Nephron (organoid): Measurements from ENCODE around the gene ADGRL3.

Experiments used
- H3K27ac Mint-ChIP-seq, 3 experiments: 2 replicates each; pipeline ENCODE4 v1.8.0; 2020; ENCODE audit warnings: mixed read lengths in 3 of 3, mild to moderate bottlenecking in 2 of 3, moderate library complexity in 1 of 3
- H3K27me3 Mint-ChIP-seq: 2 replicates; pipeline ENCODE4 v1.8.0; 2021; ENCODE audit warnings: low read depth, mild to moderate bottlenecking, moderate library complexity, mixed read lengths
- H3K36me3 Mint-ChIP-seq: 2 replicates; pipeline ENCODE4 v1.8.0; 2020; ENCODE audit warnings: low read depth, mixed read lengths
- H3K4me1 Mint-ChIP-seq: 2 replicates; pipeline ENCODE4 v1.8.0; 2020; ENCODE audit warnings: mixed read lengths
- H3K4me3 Mint-ChIP-seq, 3 experiments: 2 replicates each; pipeline ENCODE4 v1.8.0; 2020; ENCODE audit warnings: mild to moderate bottlenecking in 3 of 3, mixed read lengths in 3 of 3, moderate library complexity in 2 of 3
- H3K9me3 Mint-ChIP-seq: 2 replicates; pipeline ENCODE4 v1.8.0; 2020; ENCODE audit warnings: mixed read lengths
- TF ChIP-seq, protein P1 (sequence below), 3 experiments: fragments of 200-600 bp; sonication (generic); IDR thresholded peaks; one replicate each; pipeline ENCODE4 v1.5.0; 2021; ENCODE audit warnings: antibody characterized with exemption in 3 of 3; ENCODE audit not compliant: unreplicated experiment in 3 of 3

Gene ADGRL3

DNA sequence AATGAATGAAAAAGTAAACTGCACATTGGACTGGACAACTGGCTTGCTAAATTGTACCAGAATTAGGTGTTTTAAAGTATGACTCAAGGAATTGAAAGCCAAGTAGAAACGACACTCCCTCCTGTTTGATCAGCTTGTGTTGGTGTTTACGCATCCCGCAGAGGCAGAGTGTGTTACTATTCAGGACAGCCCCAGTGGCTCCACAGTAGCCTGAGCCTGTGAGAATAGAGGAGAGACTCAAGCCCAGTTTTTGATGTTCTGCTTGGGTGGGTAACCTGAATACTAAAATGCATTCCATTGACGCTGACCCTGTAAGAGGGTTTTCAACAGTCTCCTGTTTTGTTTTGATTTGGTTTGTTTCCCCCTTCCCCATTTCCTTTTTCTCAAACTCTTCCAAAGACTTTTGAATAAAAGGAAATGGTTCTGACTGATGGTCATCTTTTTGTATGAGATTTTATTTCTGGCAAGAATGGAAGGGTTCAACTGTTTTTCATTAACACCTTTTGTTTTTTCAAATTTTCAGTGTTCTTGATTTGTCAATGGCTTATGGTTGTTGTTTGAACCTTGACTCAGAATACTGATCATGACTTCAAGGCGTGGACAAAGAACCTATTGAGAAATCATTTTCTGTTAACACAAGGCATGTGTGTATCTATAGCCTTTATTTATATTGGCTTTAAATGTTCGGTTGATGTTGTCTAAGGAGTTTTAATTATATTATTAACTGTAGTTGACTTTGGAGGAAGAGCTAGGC is 10.2 kb downstream of the ADGRL3 start:
- H3K27ac Mint-ChIP-seq = peak overlapping the region in 2 of 3 experiments; percentile 33 to 54
- no peaks in the 10 kb centered on the region for H3K9me3 Mint-ChIP-seq
- peaks cover 9% of the 10 kb centered on the region for H3K36me3 Mint-ChIP-seq
- TF ChIP-seq, protein P1, sequence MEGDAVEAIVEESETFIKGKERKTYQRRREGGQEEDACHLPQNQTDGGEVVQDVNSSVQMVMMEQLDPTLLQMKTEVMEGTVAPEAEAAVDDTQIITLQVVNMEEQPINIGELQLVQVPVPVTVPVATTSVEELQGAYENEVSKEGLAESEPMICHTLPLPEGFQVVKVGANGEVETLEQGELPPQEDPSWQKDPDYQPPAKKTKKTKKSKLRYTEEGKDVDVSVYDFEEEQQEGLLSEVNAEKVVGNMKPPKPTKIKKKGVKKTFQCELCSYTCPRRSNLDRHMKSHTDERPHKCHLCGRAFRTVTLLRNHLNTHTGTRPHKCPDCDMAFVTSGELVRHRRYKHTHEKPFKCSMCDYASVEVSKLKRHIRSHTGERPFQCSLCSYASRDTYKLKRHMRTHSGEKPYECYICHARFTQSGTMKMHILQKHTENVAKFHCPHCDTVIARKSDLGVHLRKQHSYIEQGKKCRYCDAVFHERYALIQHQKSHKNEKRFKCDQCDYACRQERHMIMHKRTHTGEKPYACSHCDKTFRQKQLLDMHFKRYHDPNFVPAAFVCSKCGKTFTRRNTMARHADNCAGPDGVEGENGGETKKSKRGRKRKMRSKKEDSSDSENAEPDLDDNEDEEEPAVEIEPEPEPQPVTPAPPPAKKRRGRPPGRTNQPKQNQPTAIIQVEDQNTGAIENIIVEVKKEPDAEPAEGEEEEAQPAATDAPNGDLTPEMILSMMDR (IDR thresholded peaks at IDR 0.05; ENCODE audit: unreplicated experiment in 3 of 3) = no peak
- H3K4me3 Mint-ChIP-seq = no peak overlapping the region
- peaks cover 29% of the 10 kb centered on the region for H3K4me1 Mint-ChIP-seq
- H3K27me3 Mint-ChIP-seq = no peaks in the 10 kb centered on the region

- H3K36me3 Mint-ChIP-seq = peaks cover 9% of the 10 kb centered on the region
- TF ChIP-seq, protein P1 (IDR thresholded peaks at IDR 0.05; ENCODE audit: unreplicated experiment in 3 of 3) = no peak
- no peak overlapping the region for H3K4me3 Mint-ChIP-seq
- H3K4me1 Mint-ChIP-seq = peaks cover 24% of the 10 kb centered on the region
- no peaks in the 10 kb centered on the region for H3K27me3 Mint-ChIP-seq
- no peak overlapping the region for H3K27ac Mint-ChIP-seq
- H3K9me3 Mint-ChIP-seq = no peaks in the 10 kb centered on the region
Observed at GRCh38 chr4:61211781-61212180, 11.7 kb downstream of the ADGRL3 start.

DNA sequence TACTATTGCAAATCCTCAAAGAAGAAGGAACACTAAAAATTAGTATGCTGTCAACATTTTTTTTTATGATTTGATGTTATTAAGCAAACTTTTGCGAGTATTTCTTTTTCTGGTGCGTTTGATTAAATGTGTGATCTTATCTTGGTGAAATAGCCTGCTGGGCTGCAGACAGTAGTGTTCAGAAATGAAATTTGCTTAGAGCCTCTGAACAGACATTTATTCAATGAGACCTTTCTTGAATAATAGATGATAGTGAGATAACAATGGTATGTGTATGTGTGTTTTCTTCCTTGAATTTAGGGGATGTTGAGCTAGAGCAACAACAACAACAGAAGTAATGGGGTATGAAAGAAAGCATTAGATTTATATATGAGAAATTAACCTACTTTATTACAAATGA is 12.7 kb downstream of the ADGRL3 start:
- Mint-ChIP-seq H3K27me3 (no peaks in the 10 kb centered on the region), H3K4me3 (no peak overlapping the region), H3K27ac (no peak overlapping the region), H3K36me3 (peaks cover 1% of the 10 kb centered on the region), H3K9me3 (no peaks in the 10 kb centered on the region), H3K4me1 (peaks cover 24% of the 10 kb centered on the region)
- TF ChIP-seq, protein P1 (IDR thresholded peaks at IDR 0.05; ENCODE audit: unreplicated experiment in 3 of 3) = no peak

- Mint-ChIP-seq H3K27me3 (no peaks in the 10 kb centered on the region), H3K27ac (no peak overlapping the region), H3K4me3 (no peak overlapping the region), H3K4me1 (peaks cover 24% of the 10 kb centered on the region), H3K36me3 (no peaks in the 10 kb centered on the region), H3K9me3 (no peaks in the 10 kb centered on the region)
- TF ChIP-seq, protein P1 (IDR thresholded peaks at IDR 0.05; ENCODE audit: unreplicated experiment in 3 of 3) = no peak
Observed at GRCh38 chr4:61214680-61215079, 14.6 kb downstream of the ADGRL3 start.

GRCh38 chr4:61217222-61217621 is 17.1 kb downstream of the ADGRL3 start:
- Mint-ChIP-seq H3K9me3 (no peaks in the 10 kb centered on the region), H3K27me3 (no peaks in the 10 kb centered on the region), H3K36me3 (no peaks in the 10 kb centered on the region), H3K4me1 (peaks cover 5% of the 10 kb centered on the region), H3K4me3 (no peak overlapping the region), H3K27ac (no peak overlapping the region)
- TF ChIP-seq, protein P1 (IDR thresholded peaks at IDR 0.05; ENCODE audit: unreplicated experiment in 3 of 3) = no peak

DNA sequence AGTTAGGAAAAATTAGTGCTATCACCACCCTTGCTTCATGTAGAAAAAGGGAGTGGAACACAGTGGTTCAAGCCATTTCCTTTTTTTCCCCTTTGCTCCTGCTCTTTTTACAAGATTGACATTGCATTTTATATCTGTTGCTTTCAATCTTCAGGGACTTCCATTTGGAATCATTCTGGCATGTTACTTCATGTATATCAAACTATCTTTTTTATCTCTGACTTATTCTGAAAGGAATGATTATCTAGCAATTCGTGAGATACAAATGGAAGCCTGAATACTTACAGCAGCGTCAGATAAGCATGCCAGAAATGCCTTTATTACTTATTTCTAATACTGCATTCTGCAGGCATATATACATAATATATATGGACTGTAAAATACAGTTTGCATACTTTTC is 20.4 kb downstream of the ADGRL3 start:
- TF ChIP-seq, protein P1 (IDR thresholded peaks at IDR 0.05; ENCODE audit: unreplicated experiment in 3 of 3) = no peak
- Mint-ChIP-seq H3K4me1 (peaks cover 2% of the 10 kb centered on the region), H3K9me3 (no peaks in the 10 kb centered on the region), H3K4me3 (no peak overlapping the region), H3K27me3 (no peaks in the 10 kb centered on the region), H3K36me3 (no peaks in the 10 kb centered on the region), H3K27ac (no peak overlapping the region)
